Spleen (tissue), 11 donors: ENCODE data around the gene PPP2R5B. TPM values are rescaled to one million over a fixed set of nuclear protein-coding genes. Genes with fewer than 3 reads are reported as not detected.
A peak's percentile ranks its signal among the peaks of the same experiment; 100 is the strongest.

ENCODE experiments used
- DNase-seq: peaks from one replicate; pipeline ENCODE4 v3.0.0-alpha.2; 2020
- H3K27ac ChIP-seq, 8 donors: fragments of 200-600 bp; sonication (generic) in 7 of 8; 1 replicate in 4 of 8; 2 replicates in 4 of 8; pipeline versions ENCODE4 v1.5.0 to v1.8.0; 2016 to 2021; ENCODE audit warnings: inconsistent platforms in 4 of 8, mild to moderate bottlenecking in 4 of 8, moderate library complexity in 1 of 8
- H3K27me3 ChIP-seq, 7 donors: fragments of 200-600 bp; sonication (generic) in 6 of 7; replicated peaks in 1 of 7; 1 replicate in 4 of 7; 2 replicates in 3 of 7; pipeline versions ENCODE4 v1.5.0 to v1.8.0; 2016 to 2021; ENCODE audit warnings: inconsistent platforms in 3 of 7, mild to moderate bottlenecking in 1 of 7
- H3K36me3 ChIP-seq, 6 donors: fragments of 200-600 bp; sonication (generic) in 5 of 6; 1 replicate in 4 of 6; 2 replicates in 2 of 6; pipeline versions ENCODE4 v1.5.0 to v1.8.0; 2016 to 2021; ENCODE audit warnings: inconsistent platforms in 2 of 6
- H3K4me1 ChIP-seq, 6 donors: fragments of 200-600 bp; sonication (generic) in 5 of 6; 1 replicate in 3 of 6; 2 replicates in 3 of 6; pipeline versions ENCODE4 v1.5.0 to v1.8.0; 2016 to 2021; ENCODE audit warnings: inconsistent platforms in 3 of 6
- H3K4me3 ChIP-seq, 8 donors: fragments of 200-600 bp; sonication (generic) in 7 of 8; 1 replicate in 4 of 8; 2 replicates in 4 of 8; pipeline versions ENCODE4 v1.5.0 to v1.8.0; 2016 to 2021; ENCODE audit warnings: inconsistent platforms in 4 of 8, mild to moderate bottlenecking in 4 of 8, moderate library complexity in 2 of 8
- H3K9me3 ChIP-seq, 8 donors: fragments of 200-600 bp; sonication (generic) in 7 of 8; 1 replicate in 4 of 8; 2 replicates in 4 of 8; pipeline versions ENCODE4 v1.5.0 to v1.8.0; 2016 to 2021; ENCODE audit warnings: inconsistent platforms in 4 of 8
- CTCF ChIP-seq, 11 experiments: fragments of 200-600 bp in 7 of 11; fragments of 450-650 bp in 4 of 11; sonication (generic) in 4 of 11; IDR thresholded peaks in 8 of 11; conservative IDR thresholded peaks in 3 of 11; 1 replicate in 7 of 11; 2 replicates in 4 of 11; pipeline versions ENCODE4 v1.4.0 to v1.8.0; 2016 to 2021; ENCODE audit warnings: antibody characterized with exemption in 11 of 11, inconsistent platforms in 4 of 11, mild to moderate bottlenecking in 1 of 11
- POLR2A ChIP-seq, 3 donors: fragments of 450-650 bp; IDR thresholded peaks; one replicate each; pipeline ENCODE4 v1.5.1; 2017; ENCODE audit warnings: antibody characterized with exemption in 3 of 3, mild to moderate bottlenecking in 1 of 3
- POLR2AphosphoS5 ChIP-seq, 3 donors: sonication (generic); formaldehyde crosslinking; IDR thresholded peaks; one replicate each; pipeline ENCODE4 v1.5.1; 2017; ENCODE audit warnings: antibody characterized with exemption in 3 of 3
- WGBS, 5 donors: extraction: QIAGEN DNeasy Blood & Tissue Kit in 3 of 5; methylation state at CpG; one replicate each; pipeline versions ENCODE4 v1.1.5 to v1.1.7; 2013 to 2018; 5-methylcytosine and 5-hydroxymethylcytosine counted together
- intact Hi-C: fragments of 100-400 bp; cut with DNase I; formaldehyde crosslinking; loops from one replicate; pipeline ENCODE4 v1.15.0; 2023; ENCODE audit warnings: low total_unique reads
- polyA plus RNA-seq, 3 donors: library from polyadenylated mRNA; stranded (reverse); fragments of 200-250 nt; gene quantifications; one replicate each; pipeline ENCODE4 v1.2.1, GENCODE V29; 2013
- total RNA-seq, 7 donors: library from RNA; depleted of rRNA in 3 of 7; stranded (reverse); fragments of >200 nt in 3 of 7; fragmentation: NEBNext Ultra II Directional in 4 of 7; extraction: Animal tissue kit (Norgen Biotek cat#: 25700) in 4 of 7; gene quantifications; one replicate each; pipeline versions ENCODE4 v1.1.0 to v1.2.1, GENCODE V29; 2016 to 2021
- donor health status: healthy with polysubstance abuse.
- donor health status: DM: no; HTN: no; CAD: no; lungs with moderate emphysema.
- donor health status: DM: no; HTN: no; CAD: no.
- donor health status: Bipolar disorder and iron deficiency.
- donor health status: healthy.
- donor health status: DM: no; HTN: no; CAD: no.
- donor health status: DM: yes; HTN: yes; CAD: no.

The PPP2R5B gene
- total and polyA plus RNA-seq, 10 donors, result 10.8 to 45.1 (median 27.9) TPM

GRCh38 chr11:64918017-64918416 is 6.5 kb upstream of the PPP2R5B start:
- Histone ChIP-seq H3K4me1 (peaks cover 15 to 49% (median 31%) of the 10 kb centered on the region in 6 donors), H3K9me3 (no peaks in the 10 kb centered on the region), H3K4me3 (peak overlapping the region in 6 of 8 donors; percentile 38 to 94 (median 82)), H3K27ac (peak overlapping the region; percentile 64 to 95 (median 84)), H3K27me3 (no peaks in the 10 kb centered on the region), H3K36me3 (peaks cover 0 to 19% (median 13%) of the 10 kb centered on the region in 6 donors)
- 14 to 30% (median 20%) methylated on average over 4 of the region's 4 CpGs for WGBS, 5 donors
- intact Hi-C loops, result no loop called here
- no peak for DNase-seq
- TF ChIP-seq CTCF (IDR thresholded peaks at IDR 0.05 in 8 of 11, conservative IDR thresholded peaks at IDR 0.05 in 3 of 11) (peak in 2 of 11 experiments; percentile 15 to 23), POLR2AphosphoS5 (IDR thresholded peaks at IDR 0.05) (no peak)

- Histone ChIP-seq H3K4me1 (peaks cover 23 to 56% (median 43%) of the 10 kb centered on the region in 6 donors), H3K27ac (no peak overlapping the region), H3K36me3 (peaks cover 0 to 2% (median 0%) of the 10 kb centered on the region in 6 donors), H3K27me3 (no peaks in the 10 kb centered on the region), H3K9me3 (no peaks in the 10 kb centered on the region), H3K4me3 (no peak overlapping the region)
- no peak for DNase-seq
- intact Hi-C loops, result no loop called here
- WGBS, 5 donors, result 89 to 93% (median 92%) methylated on average over 8 of the region's 8 CpGs
- TF ChIP-seq POLR2AphosphoS5 (IDR thresholded peaks at IDR 0.05) (no peak), CTCF (IDR thresholded peaks at IDR 0.05 in 8 of 11, conservative IDR thresholded peaks at IDR 0.05 in 3 of 11) (no peak), POLR2A (IDR thresholded peaks at IDR 0.05) (no peak)
Measured at GRCh38 chr11:64919627-64920026, 4.9 kb upstream of the PPP2R5B start.

GRCh38 chr11:64920124-64920523 is 4.4 kb upstream of the PPP2R5B start:
- no peaks in the 10 kb centered on the region for H3K27me3 ChIP-seq
- DNase-seq, result no peak
- H3K27ac ChIP-seq, result no peak overlapping the region
- peaks cover 23 to 56% (median 45%) of the 10 kb centered on the region in 6 donors for H3K4me1 ChIP-seq
- intact Hi-C loops, result no loop called here
- H3K4me3 ChIP-seq, result no peak overlapping the region
- WGBS, 5 donors, result 73 to 92% (median 79%) methylated on average over 2 of the region's 2 CpGs
- no peak for TF ChIP-seq CTCF (IDR thresholded peaks at IDR 0.05 in 8 of 11, conservative IDR thresholded peaks at IDR 0.05 in 3 of 11)
- no peak for TF ChIP-seq POLR2AphosphoS5 (IDR thresholded peaks at IDR 0.05)
- TF ChIP-seq POLR2A (IDR thresholded peaks at IDR 0.05), result no peak
- no peaks in the 10 kb centered on the region for H3K9me3 ChIP-seq
- no peaks in the 10 kb centered on the region for H3K36me3 ChIP-seq

GRCh38 chr11:64921384-64921783 is 3.1 kb upstream of the PPP2R5B start:
- Histone ChIP-seq H3K27me3 (no peaks in the 10 kb centered on the region), H3K4me1 (peaks cover 17 to 56% (median 45%) of the 10 kb centered on the region in 6 donors), H3K4me3 (no peak overlapping the region), H3K9me3 (no peaks in the 10 kb centered on the region), H3K36me3 (peaks cover 0 to 2% (median 0%) of the 10 kb centered on the region in 6 donors), H3K27ac (no peak overlapping the region)
- intact Hi-C loops, result no loop called here
- 58 to 91% (median 60%) methylated on average over 2 to 3 of the region's 3 CpGs for WGBS, 5 donors
- TF ChIP-seq POLR2AphosphoS5 (IDR thresholded peaks at IDR 0.05) (no peak), POLR2A (IDR thresholded peaks at IDR 0.05) (no peak), CTCF (IDR thresholded peaks at IDR 0.05 in 8 of 11, conservative IDR thresholded peaks at IDR 0.05 in 3 of 11) (no peak)
- peak; percentile 60 for DNase-seq
